SU-DHL-6 (cell line): ENCODE data around the gene LINGO4.

Source experiments
- CTCF ChIP-seq: fragments of 200-600 bp; sonication (generic); IDR thresholded peaks from one replicate; pipeline ENCODE4 v1.5.1; 2017; ENCODE audit warnings: antibody characterized with exemption, mild to moderate bottlenecking, low read length, moderate library complexity; ENCODE audit not compliant: insufficient read depth, poor library complexity, severe bottlenecking
- EZH2phosphoT487 ChIP-seq: fragments of 200-600 bp; sonication (generic), shearing (Covaris generic); conservative IDR thresholded peaks from 2 replicates; pipeline ENCODE4 v1.6.1; 2018; ENCODE audit warnings: mild to moderate bottlenecking, antibody characterized with exemption, low read length, moderate library complexity, mixed read lengths

GRCh38 chr1:151816548-151817352 lies 11.5 kb upstream of the LINGO4 start:
- no peak for TF ChIP-seq CTCF
- no peak for TF ChIP-seq EZH2phosphoT487
